Large intestine (tissue), 3 donors: ENCODE data around the gene PRKCH. TPM values are rescaled to one million over a fixed set of nuclear protein-coding genes. Genes with fewer than 3 reads are reported as not detected.
"Not testable (repeated sequence)": the region's sequence is repeated elsewhere in the genome, so short reads cannot be mapped to it uniquely, and the experiment has no call there.

ENCODE experiments used
- DNase-seq, 2 donors: peaks; one replicate each; pipeline versions ENCODE4 v3.0.0 to v3.0.0-alpha.2; 2013
- H3K27ac ChIP-seq: one replicate; pipeline ENCODE4 v1.5.1; 2013; ENCODE audit warnings: low read length
- H3K27me3 ChIP-seq: 2 replicates; pipeline ENCODE4 v1.6.1; 2013; ENCODE audit warnings: low read length; ENCODE audit not compliant: control insufficient read depth, insufficient read depth
- H3K36me3 ChIP-seq: 2 replicates; pipeline ENCODE4 v1.6.1; 2013; ENCODE audit warnings: low read length; ENCODE audit not compliant: control insufficient read depth, insufficient read depth
- H3K4me1 ChIP-seq: one replicate; pipeline ENCODE4 v1.6.1; 2013; ENCODE audit warnings: low read length; ENCODE audit not compliant: control insufficient read depth, insufficient read depth
- H3K4me3 ChIP-seq: one replicate; pipeline ENCODE4 v1.5.1; 2013; ENCODE audit warnings: low read length
- H3K9me3 ChIP-seq: one replicate; pipeline ENCODE4 v1.6.1; 2013; ENCODE audit warnings: mild to moderate bottlenecking, low read depth, low read length, moderate library complexity; ENCODE audit not compliant: control insufficient read depth
- WGBS: methylation state at CpG from one replicate; pipeline ENCODE4 v1.1.5; 2013; ENCODE audit warnings: low lambda C conversion rate; ENCODE audit not compliant: insufficient coverage; 5-methylcytosine and 5-hydroxymethylcytosine counted together
- polyA plus RNA-seq: library from polyadenylated mRNA; unstranded; fragments of 120-200 nt; gene quantifications from one replicate; pipeline ENCODE4 v1.2.1, GENCODE V29; 2013

PRKCH gene
- polyA plus RNA-seq, 1 donor: 7.7 TPM

GRCh38 chr14:61300754-61301153, 20.6 kb upstream of the PRKCH start:
- no peak for DNase-seq
- Histone ChIP-seq H3K4me1 (no peaks in the 10 kb centered on the region), H3K27me3 (no peaks in the 10 kb centered on the region), H3K27ac (no peak overlapping the region), H3K36me3 (no peaks in the 10 kb centered on the region), H3K9me3 (peaks cover 6% of the 10 kb centered on the region), H3K4me3 (no peak overlapping the region)
- WGBS: no CpG with 5 or more reads among the region's 7 CpGs

DNA sequence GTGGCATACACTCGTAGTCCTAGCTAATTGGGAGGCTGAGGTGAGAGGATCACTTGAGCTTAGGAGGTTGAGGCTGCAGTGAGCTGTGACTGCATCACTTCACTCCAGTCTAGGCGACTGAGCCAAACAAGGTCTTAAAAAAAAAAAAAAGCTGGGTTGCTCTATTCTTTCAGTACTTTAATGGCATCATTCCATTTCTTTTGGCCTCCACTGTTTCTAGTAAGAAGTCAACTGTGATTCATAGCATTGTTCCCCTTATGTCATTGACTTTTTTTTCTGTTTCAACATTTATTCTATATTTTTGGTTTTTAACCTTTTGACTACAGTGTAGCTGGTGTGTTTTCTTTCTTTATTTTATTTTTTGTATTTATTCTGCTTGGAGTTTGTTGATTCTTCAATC, 16.7 kb upstream of the PRKCH start:
- no peak overlapping the region for H3K4me3 ChIP-seq
- H3K27me3 ChIP-seq: no peaks in the 10 kb centered on the region
- no peaks in the 10 kb centered on the region for H3K36me3 ChIP-seq
- WGBS: 100% methylated on average over 1 of the region's 2 CpGs
- peaks cover 6% of the 10 kb centered on the region for H3K9me3 ChIP-seq
- DNase-seq: no peak
- no peak overlapping the region for H3K27ac ChIP-seq
- no peaks in the 10 kb centered on the region for H3K4me1 ChIP-seq

DNA sequence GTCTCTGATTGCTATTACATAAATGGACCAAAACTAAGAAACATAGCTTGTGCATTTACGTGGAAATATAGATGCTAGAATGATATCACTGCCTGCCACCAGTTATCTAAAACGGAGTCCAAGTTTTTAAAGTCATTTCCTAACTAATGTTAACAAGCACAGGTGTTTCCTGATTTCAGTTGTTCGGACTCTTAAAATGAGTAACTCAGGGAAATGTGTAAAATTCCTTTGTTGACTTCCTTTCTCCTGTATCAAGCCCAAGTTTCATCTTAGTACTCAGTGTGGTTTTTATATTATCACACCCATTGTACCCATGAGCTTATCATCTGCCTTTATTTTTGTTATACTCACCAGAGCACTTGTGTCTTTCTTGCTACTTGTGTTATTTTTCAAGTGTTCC, 13.2 kb upstream of the PRKCH start:
- no peaks in the 10 kb centered on the region for H3K4me1 ChIP-seq
- WGBS: 100% methylated on average over 1 of the region's 3 CpGs
- no peak overlapping the region for H3K27ac ChIP-seq
- H3K36me3 ChIP-seq: no peaks in the 10 kb centered on the region
- no peak for DNase-seq
- H3K4me3 ChIP-seq: no peak overlapping the region
- H3K27me3 ChIP-seq: no peaks in the 10 kb centered on the region
- peaks cover 8% of the 10 kb centered on the region for H3K9me3 ChIP-seq

- not testable (repeated sequence) for H3K36me3 ChIP-seq, H3K9me3 ChIP-seq, DNase-seq, H3K27ac ChIP-seq, H3K4me1 ChIP-seq, H3K4me3 ChIP-seq, H3K27me3 ChIP-seq
- no CpG with 5 or more reads among the region's 4 CpGs for WGBS
These were observed 12.7 kb upstream of the PRKCH start for GRCh38 chr14:61308701-61309100.

DNA sequence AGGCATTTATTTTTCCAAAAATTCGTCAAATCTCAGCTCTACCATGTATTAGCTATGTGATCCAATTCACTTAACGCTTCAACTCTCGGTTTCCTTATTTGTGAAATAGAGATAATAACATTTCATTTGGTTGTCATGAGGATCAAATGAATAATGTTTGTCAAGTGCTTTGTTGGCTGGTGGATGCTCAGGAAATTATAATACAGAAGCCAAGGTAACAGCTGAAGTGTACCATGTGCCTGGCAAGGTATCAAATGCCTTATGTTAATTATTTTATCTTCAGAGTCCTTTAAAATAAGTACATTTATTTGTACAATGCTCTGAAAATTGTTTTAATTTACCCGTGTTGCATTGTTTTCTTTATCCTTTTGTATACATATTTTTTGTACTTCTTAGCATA, 6.1 kb upstream of the PRKCH start:
- no peak for DNase-seq
- 84% methylated on average over 2 of the region's 4 CpGs for whole genome bisulfite sequencing
- H3K4me3 ChIP-seq: no peak overlapping the region
- peaks cover 3% of the 10 kb centered on the region for H3K9me3 ChIP-seq
- no peak overlapping the region for H3K27ac ChIP-seq
- H3K4me1 ChIP-seq: no peaks in the 10 kb centered on the region
- no peaks in the 10 kb centered on the region for H3K36me3 ChIP-seq
- peaks cover 6% of the 10 kb centered on the region for H3K27me3 ChIP-seq

DNA sequence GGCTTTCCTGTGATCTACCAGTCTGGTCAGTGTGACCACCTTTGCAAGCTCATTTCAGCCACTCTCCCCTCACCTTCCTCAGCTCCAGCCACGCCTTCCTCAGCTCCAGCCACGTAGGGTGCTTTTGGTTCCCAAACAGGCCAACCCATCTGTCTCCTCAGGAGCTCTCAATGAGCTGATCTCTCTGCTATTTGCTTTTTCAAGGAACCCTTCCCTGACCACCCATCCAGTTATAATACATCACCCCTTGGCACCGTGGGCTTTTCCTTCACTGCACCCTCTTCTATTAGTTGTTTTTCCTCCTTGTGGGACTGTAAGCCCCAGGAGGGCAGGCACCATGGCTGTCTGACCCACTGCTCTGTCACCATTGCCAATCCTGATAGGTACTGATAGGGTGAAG, 2.3 kb upstream of the PRKCH start:
- Histone ChIP-seq H3K4me1 (no peaks in the 10 kb centered on the region), H3K4me3 (no peak overlapping the region), H3K27ac (no peak overlapping the region), H3K36me3 (no peaks in the 10 kb centered on the region), H3K27me3 (peaks cover 37% of the 10 kb centered on the region), H3K9me3 (no peaks in the 10 kb centered on the region)
- no CpG with 5 or more reads among the region's 3 CpGs for WGBS
- DNase-seq: no peak

DNA sequence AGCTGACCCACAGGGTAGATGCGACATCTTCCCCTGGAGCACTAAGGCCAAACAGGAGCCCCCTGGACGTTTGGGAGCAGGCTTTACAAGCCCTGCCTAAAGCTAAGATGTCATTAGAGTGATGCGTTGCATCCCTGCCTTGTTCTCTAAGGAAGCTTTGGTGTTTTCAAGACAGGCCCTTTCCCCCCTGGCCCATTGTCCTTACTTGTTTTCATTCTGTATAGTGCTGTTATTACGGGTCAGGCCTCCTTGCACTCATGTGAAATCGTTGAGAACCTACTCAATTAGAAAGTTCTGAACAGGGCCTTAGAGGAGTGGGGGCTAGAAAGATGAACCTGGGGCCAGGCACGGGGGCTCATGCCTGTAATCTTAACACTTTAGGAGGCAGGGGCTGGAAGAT, 1.7 kb upstream of the PRKCH start:
- no peak for DNase-seq
- Histone ChIP-seq H3K36me3 (no peaks in the 10 kb centered on the region), H3K9me3 (no peaks in the 10 kb centered on the region), H3K27me3 (peaks cover 40% of the 10 kb centered on the region), H3K4me1 (no peaks in the 10 kb centered on the region), H3K4me3 (no peak overlapping the region), H3K27ac (no peak overlapping the region)
- 80% methylated on average over 1 of the region's 6 CpGs for WGBS

DNA sequence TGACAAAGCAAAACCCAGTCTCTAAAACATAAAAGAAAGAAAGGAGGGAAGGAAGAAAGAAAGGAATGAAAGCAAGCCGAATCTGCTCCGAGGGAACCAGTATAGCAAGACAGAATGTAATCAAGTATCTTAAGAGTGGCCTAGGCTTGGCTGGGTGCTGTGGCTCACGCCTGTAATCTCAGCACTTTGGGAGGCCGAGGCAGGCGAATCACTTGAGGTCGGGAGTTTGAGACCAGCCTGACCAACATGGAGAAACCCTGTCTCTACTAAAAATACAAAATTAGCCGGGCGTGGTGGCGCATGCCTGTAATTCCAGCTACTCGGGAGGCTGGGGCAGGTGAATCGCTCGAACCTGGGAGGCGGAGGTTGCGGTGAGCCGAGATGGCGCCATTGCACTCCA, 1.2 kb upstream of the PRKCH start:
- H3K27me3 ChIP-seq: peaks cover 40% of the 10 kb centered on the region
- H3K27ac ChIP-seq, H3K9me3 ChIP-seq, H3K36me3 ChIP-seq, DNase-seq, H3K4me1 ChIP-seq, H3K4me3 ChIP-seq: not testable (repeated sequence)
- 69% methylated on average over 2 of the region's 16 CpGs for WGBS

DNA sequence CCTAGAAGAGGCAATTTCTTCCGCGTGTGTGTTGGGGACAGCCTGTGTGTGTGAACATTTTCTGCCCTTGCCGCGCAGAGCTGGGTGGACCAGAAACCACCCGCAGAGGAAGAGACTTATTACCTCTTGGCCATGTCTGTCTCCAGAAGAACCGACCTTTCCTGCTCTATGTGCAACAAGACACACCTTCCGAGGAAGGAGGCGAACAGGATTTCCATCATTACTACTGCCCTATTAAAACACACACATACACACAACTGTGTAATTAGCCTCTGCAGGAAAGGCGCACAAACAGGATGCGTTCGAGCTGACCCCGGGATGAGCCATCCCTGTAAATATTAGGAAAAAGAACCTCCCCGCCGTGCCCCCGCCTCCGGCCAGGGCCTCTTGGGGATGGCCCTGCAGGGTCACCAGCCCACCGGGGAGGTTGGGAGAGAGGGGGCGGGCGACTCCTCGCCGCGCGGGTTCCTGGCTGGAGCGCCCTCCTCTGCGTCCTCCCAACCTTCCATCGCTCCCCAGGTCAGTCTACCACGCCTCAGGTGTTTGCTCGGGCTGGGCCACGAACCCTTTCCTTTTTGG, 484 bp upstream of the PRKCH start:
- Histone ChIP-seq H3K36me3 (no peaks in the 10 kb centered on the region), H3K9me3 (no peaks in the 10 kb centered on the region), H3K4me3 (peak overlapping the region; percentile 51), H3K27me3 (peaks cover 40% of the 10 kb centered on the region), H3K27ac (peak overlapping the region; percentile 13), H3K4me1 (no peaks in the 10 kb centered on the region)
- peak in 1 of 2 donors; percentile 34 for DNase-seq
- no CpG with 5 or more reads among the region's 29 CpGs for WGBS

- DNase-seq: peak; percentile 41 to 76
- H3K36me3 ChIP-seq: no peaks in the 10 kb centered on the region
- H3K9me3 ChIP-seq: no peaks in the 10 kb centered on the region
- H3K27ac ChIP-seq: peak overlapping the region; percentile 27
- peaks cover 38% of the 10 kb centered on the region for H3K27me3 ChIP-seq
- H3K4me3 ChIP-seq: peak overlapping the region; percentile 51
- no CpG with 5 or more reads among the region's 63 CpGs for WGBS
- H3K4me1 ChIP-seq: no peaks in the 10 kb centered on the region
These were observed 826 bp downstream of the PRKCH start for GRCh38 chr14:61322011-61322798.
